Gastrocnemius medialis (tissue), 4 donors: Measurements from ENCODE around the gene CCNQ.

Source experiments
- POLR2A ChIP-seq, 2 donors: fragments of 450-650 bp; IDR thresholded peaks; one replicate each; pipeline ENCODE4 v1.6.1; 2017; ENCODE audit warnings: antibody characterized with exemption in 2 of 2, mild to moderate bottlenecking in 2 of 2, moderate library complexity in 2 of 2
- TF ChIP-seq, protein P1 (sequence below), 5 experiments: fragments of 450-650 bp in 3 of 5; fragments of 200-600 bp in 2 of 5; sonication (generic) in 2 of 5; IDR thresholded peaks in 4 of 5; conservative IDR thresholded peaks in 1 of 5; 1 replicate in 4 of 5; 2 replicates in 1 of 5; pipeline ENCODE4 v1.5.1; 2016 to 2019; ENCODE audit warnings: antibody characterized with exemption in 5 of 5, mild to moderate bottlenecking in 3 of 5, moderate library complexity in 3 of 5

DNA sequence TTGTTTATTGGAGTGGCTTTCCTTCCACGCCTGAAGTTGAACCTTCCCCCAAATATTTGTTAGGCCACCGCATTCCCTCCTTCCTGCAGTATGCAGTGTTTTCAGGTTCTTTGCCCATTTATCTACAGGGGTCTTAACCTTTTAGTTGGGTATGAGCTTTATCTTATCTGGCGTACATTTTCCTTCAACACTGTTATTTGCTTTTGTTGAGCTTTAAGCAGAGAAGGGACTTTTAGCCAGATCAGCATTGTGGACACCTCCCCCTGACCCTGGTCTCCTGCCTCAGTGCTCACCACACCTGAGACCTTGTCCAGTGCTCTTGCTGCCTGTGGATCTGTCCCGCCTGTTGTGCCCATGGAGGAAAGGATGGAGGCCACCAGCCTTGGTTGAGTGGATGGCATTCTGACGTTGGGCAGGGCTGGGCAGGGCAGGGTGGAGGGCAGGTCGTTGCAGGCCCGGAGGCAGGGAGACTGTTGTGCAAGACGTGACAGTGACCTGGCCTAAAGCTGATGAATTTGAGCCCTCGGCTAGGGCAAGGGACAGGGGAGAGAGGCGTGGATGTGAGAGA is 47.1 kb upstream of the CCNQ start:
- TF ChIP-seq, protein P1, sequence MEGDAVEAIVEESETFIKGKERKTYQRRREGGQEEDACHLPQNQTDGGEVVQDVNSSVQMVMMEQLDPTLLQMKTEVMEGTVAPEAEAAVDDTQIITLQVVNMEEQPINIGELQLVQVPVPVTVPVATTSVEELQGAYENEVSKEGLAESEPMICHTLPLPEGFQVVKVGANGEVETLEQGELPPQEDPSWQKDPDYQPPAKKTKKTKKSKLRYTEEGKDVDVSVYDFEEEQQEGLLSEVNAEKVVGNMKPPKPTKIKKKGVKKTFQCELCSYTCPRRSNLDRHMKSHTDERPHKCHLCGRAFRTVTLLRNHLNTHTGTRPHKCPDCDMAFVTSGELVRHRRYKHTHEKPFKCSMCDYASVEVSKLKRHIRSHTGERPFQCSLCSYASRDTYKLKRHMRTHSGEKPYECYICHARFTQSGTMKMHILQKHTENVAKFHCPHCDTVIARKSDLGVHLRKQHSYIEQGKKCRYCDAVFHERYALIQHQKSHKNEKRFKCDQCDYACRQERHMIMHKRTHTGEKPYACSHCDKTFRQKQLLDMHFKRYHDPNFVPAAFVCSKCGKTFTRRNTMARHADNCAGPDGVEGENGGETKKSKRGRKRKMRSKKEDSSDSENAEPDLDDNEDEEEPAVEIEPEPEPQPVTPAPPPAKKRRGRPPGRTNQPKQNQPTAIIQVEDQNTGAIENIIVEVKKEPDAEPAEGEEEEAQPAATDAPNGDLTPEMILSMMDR (IDR thresholded peaks at IDR 0.05 in 4 of 5, conservative IDR thresholded peaks at IDR 0.05 in 1 of 5), result no peak
- no peak for TF ChIP-seq POLR2A (IDR thresholded peaks at IDR 0.05)
